Lower leg skin (tissue), 3 donors: ENCODE results near the gene TMC5.

Source experiments
- POLR2A ChIP-seq, 2 donors: fragments of 450-650 bp; IDR thresholded peaks; one replicate each; pipeline ENCODE4 v1.6.1; 2016 to 2017; ENCODE audit warnings: antibody characterized with exemption in 2 of 2, mild to moderate bottlenecking in 1 of 2, moderate library complexity in 1 of 2
- TF ChIP-seq, protein P1 (sequence below), 3 donors: fragments of 450-650 bp; IDR thresholded peaks; one replicate each; pipeline ENCODE4 v1.5.1; 2016; ENCODE audit warnings: antibody characterized with exemption in 3 of 3, mild to moderate bottlenecking in 3 of 3, moderate library complexity in 2 of 3

DNA sequence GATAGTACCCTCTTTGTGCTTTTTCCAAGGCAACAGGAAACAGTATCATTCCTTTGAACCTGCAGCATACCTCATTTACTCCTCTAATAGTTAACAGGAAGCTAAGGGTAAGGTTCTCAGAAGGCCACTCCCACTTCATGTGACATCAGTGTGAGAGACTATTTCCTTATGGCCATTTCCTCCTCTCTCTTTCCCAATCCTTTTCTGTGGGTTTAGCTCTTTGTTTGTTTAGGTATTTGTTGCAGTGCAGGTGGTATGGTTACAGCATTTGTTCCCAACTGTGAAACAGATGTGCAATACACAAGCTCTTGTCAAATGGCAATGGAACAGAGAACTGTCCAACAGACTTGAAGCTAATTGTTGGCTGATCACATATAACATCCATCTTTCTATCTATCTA, 14.7 kb downstream of the TMC5 start:
- no peak for TF ChIP-seq POLR2A (IDR thresholded peaks at IDR 0.05)
- TF ChIP-seq, protein P1, sequence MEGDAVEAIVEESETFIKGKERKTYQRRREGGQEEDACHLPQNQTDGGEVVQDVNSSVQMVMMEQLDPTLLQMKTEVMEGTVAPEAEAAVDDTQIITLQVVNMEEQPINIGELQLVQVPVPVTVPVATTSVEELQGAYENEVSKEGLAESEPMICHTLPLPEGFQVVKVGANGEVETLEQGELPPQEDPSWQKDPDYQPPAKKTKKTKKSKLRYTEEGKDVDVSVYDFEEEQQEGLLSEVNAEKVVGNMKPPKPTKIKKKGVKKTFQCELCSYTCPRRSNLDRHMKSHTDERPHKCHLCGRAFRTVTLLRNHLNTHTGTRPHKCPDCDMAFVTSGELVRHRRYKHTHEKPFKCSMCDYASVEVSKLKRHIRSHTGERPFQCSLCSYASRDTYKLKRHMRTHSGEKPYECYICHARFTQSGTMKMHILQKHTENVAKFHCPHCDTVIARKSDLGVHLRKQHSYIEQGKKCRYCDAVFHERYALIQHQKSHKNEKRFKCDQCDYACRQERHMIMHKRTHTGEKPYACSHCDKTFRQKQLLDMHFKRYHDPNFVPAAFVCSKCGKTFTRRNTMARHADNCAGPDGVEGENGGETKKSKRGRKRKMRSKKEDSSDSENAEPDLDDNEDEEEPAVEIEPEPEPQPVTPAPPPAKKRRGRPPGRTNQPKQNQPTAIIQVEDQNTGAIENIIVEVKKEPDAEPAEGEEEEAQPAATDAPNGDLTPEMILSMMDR (IDR thresholded peaks at IDR 0.05) = no peak
